K562 (cell line): ENCODE data around the gene CERS3. TPM values are rescaled to one million over a fixed set of nuclear protein-coding genes. Genes with fewer than 3 reads are reported as not detected.

Source experiments
- ATAC-seq: fragments of 200-7000 bp; cut with Tn5 transposase; 3 replicates; pipeline ENCODE4 v1.9.1; 2020; ENCODE audit warnings: moderate library complexity
- BruUV-seq: library from RNA; stranded (reverse); fragments of 400-500 nt; replicated peaks from 2 replicates; lab custom pipeline; 2021; lab: Mats Ljungman, UMichigan
- CTCF ChIA-PET: fragments of 300-600 bp; formaldehyde crosslinking; extraction: SDS; loops from one replicate; lab custom pipeline; 2021; ENCODE audit warnings: low intra/inter-chr PET ratio; lab: Yijun Ruan, JAX
- POLR2A ChIA-PET: fragments of 300-600, 350-650 bp; sonication (Branson Sonifier 250); formaldehyde crosslinking; extraction: SDS; loops from one replicate; lab custom pipeline; 2021; ENCODE audit warnings: antibody characterized with exemption, inconsistent platforms; lab: Yijun Ruan, JAX
- DNase-seq, 4 experiments: peaks; one replicate each; pipeline versions ENCODE4 v3.0.0 to v3.0.0-alpha.2; 2011 to 2018; ENCODE audit warnings: low spot score in 3 of 4, mixed read lengths in 3 of 4; ENCODE audit errors: extremely low read depth in 1 of 4
- FAIRE-seq: peaks from 2 replicates; lab custom pipeline; 2011; peaks lifted over from hg19 to GRCh38; lab: Jason Lieb, UNC
- H2AFZ ChIP-seq: 2 replicates; pipeline ENCODE4 v1.6.0; 2011; ENCODE audit warnings: low read depth, low read length, control low read depth, inconsistent platforms
- H3K27ac ChIP-seq: fragments of 200-600 bp; 3 replicates; pipeline ENCODE4 v1.8.0; 2011; ENCODE audit warnings: low read depth, mild to moderate bottlenecking, control low read depth, inconsistent platforms, low read length, moderate library complexity, mixed read lengths; ENCODE audit errors: extremely low read depth
- H3K27me3 ChIP-seq, 2 experiments: fragments of 300-600 bp in 1 of 2; 2 replicates in 1 of 2; 3 replicates in 1 of 2; pipeline versions ENCODE4 v1.6.0 to v1.8.0; 2011; ENCODE audit warnings: inconsistent platforms in 2 of 2, low read length in 2 of 2, mild to moderate bottlenecking in 1 of 2, mixed read lengths in 1 of 2, moderate library complexity in 1 of 2; ENCODE audit not compliant: control insufficient read depth in 2 of 2, insufficient read depth in 2 of 2
- H3K36me3 ChIP-seq: fragments of 300-600 bp; 3 replicates; pipeline ENCODE4 v1.8.0; 2011; ENCODE audit warnings: mild to moderate bottlenecking, low read length, inconsistent platforms; ENCODE audit not compliant: control insufficient read depth, insufficient read depth
- H3K4me1 ChIP-seq, 2 experiments: fragments of 200-600 bp in 1 of 2; replicated peaks in 1 of 2; 2 replicates in 1 of 2; 3 replicates in 1 of 2; pipeline versions ENCODE4 v1.5.1 to v1.8.0; 2011; ENCODE audit warnings: inconsistent platforms in 2 of 2, low read length in 2 of 2, mild to moderate bottlenecking in 1 of 2, mixed read lengths in 1 of 2, moderate library complexity in 1 of 2; ENCODE audit not compliant: control insufficient read depth in 2 of 2, insufficient read depth in 2 of 2
- H3K4me2 ChIP-seq: 2 replicates; pipeline ENCODE4 v1.6.1; 2011; ENCODE audit warnings: low read length, control low read depth, inconsistent platforms, mixed read lengths; ENCODE audit not compliant: insufficient read depth
- H3K4me3 ChIP-seq: fragments of 200-600 bp; sonication (generic), shearing (Covaris generic); 2 replicates; pipeline ENCODE4 v1.5.1; 2016; ENCODE audit warnings: control low read depth, inconsistent platforms
- H3K79me2 ChIP-seq: fragments of 200-600 bp; 3 replicates; pipeline ENCODE4 v1.8.0; 2011; ENCODE audit warnings: low read length, inconsistent platforms; ENCODE audit not compliant: control insufficient read depth, insufficient read depth
- H3K9ac ChIP-seq, 2 experiments: 2 replicates each; pipeline versions ENCODE4 v1.6.0 to v1.6.1; 2011; ENCODE audit warnings: low read depth in 2 of 2, low read length in 2 of 2, control low read depth in 1 of 2, inconsistent platforms in 1 of 2, mild to moderate bottlenecking in 1 of 2, mixed read lengths in 1 of 2; ENCODE audit not compliant: insufficient read depth in 1 of 2
- H3K9me1 ChIP-seq: one replicate; pipeline ENCODE4 v1.6.0; 2011; ENCODE audit warnings: inconsistent platforms, mild to moderate bottlenecking, low read length, moderate library complexity; ENCODE audit not compliant: control insufficient read depth, insufficient read depth
- H3K9me3 ChIP-seq: replicated peaks from 2 replicates; pipeline ENCODE4 v1.5.1; 2011; ENCODE audit warnings: low read depth, low read length, inconsistent platforms; ENCODE audit not compliant: control insufficient read depth, insufficient read depth
- H4K20me1 ChIP-seq: replicated peaks from 2 replicates; pipeline ENCODE4 v1.6.1; 2011; ENCODE audit warnings: low read length, inconsistent platforms, mixed read lengths; ENCODE audit not compliant: control insufficient read depth, insufficient read depth
- ID3 ChIP-seq, 2 experiments: fragments of 250-450 bp in 1 of 2; fragments of 450-650 bp in 1 of 2; sonication (Bioruptor Pico) in 1 of 2; IDR thresholded peaks; 2 replicates each; pipeline versions ENCODE4 v1.6.1 to v1.8.0; 2016 to 2021; ENCODE audit warnings: mild to moderate bottlenecking in 2 of 2, moderate library complexity in 2 of 2, missing compliant biosample characterization in 1 of 2, missing genetic modification characterization in 1 of 2
- KAT7 ChIP-seq: sonication (generic); formaldehyde crosslinking; IDR thresholded peaks from 2 replicates; pipeline ENCODE4 v1.8.0; 2022; ENCODE audit warnings: missing genetic modification reagents, mild to moderate bottlenecking, borderline replicate concordance
- MCM5 ChIP-seq: fragments of 450-650 bp; IDR thresholded peaks from 2 replicates; pipeline ENCODE4 v1.6.1; 2016; ENCODE audit warnings: low read depth
- PHTF2 ChIP-seq: fragments of 250-450 bp; sonication (Bioruptor Pico); IDR thresholded peaks from 2 replicates; pipeline ENCODE4 v1.5.0; 2021; ENCODE audit warnings: mild to moderate bottlenecking
- TAF7 ChIP-seq: fragments of 450-650 bp; IDR thresholded peaks from 2 replicates; pipeline ENCODE4 v1.6.1; 2016; ENCODE audit warnings: missing genetic modification characterization, missing compliant biosample characterization
- TAL1 ChIP-seq: fragments of 450-650 bp; IDR thresholded peaks from 2 replicates; pipeline ENCODE4 v1.6.1; 2016; ENCODE audit warnings: mild to moderate bottlenecking
- ZNF584 ChIP-seq: fragments of 200-800 bp; sonication (Bioruptor generic); IDR thresholded peaks from 2 replicates; pipeline ENCODE4 v1.6.1; 2016; ENCODE audit warnings: low read depth, mild to moderate bottlenecking, missing genetic modification characterization, missing compliant biosample characterization
- WGBS: fragments of 100-300 bp; shearing (Covaris generic); methylation state at CpG from one replicate; pipeline ENCODE4 v1.1.6; 2016; ENCODE audit warnings: low coverage, mixed read lengths; ENCODE audit not compliant: insufficient coverage; ENCODE audit errors: missing lambda C conversion rate; 5-methylcytosine and 5-hydroxymethylcytosine counted together
- in situ Hi-C: fragments of 300-500 bp; cut with MboI; formaldehyde crosslinking; loops from 4 replicates; pipeline ENCODE4 v1.15.0; 2018; ENCODE audit warnings: inconsistent platforms, mixed read lengths
- intact Hi-C: fragments of 100-400 bp; cut with micrococcal nuclease; formaldehyde crosslinking; loops from 2 replicates; pipeline ENCODE4 v1.14.2; 2022
- polyA plus RNA-seq, 8 experiments: library from polyadenylated mRNA; depleted of rRNA in 4 of 8; stranded (reverse) in 5 of 8; unstranded in 3 of 8; fragments of >200 nt; fragmentation: Nextera tagmentation in 2 of 8; fragmentation: Illumina TruSeq in 1 of 8; extraction: Ambion mirVana in 2 of 8; extraction: Trizol in 1 of 8; gene quantifications; 2 replicates each; pipeline versions ENCODE4 v1.2.1 to v1.2.3, GENCODE V29; 2011 to 2014; ENCODE audit warnings: inconsistent platforms in 1 of 8, missing spikeins in 1 of 8
- total RNA-seq, 7 experiments: library from RNA; depleted of rRNA in 6 of 7; stranded (reverse); fragments of >200 nt in 6 of 7; fragmentation: Illumina TruSeq in 2 of 7; extraction: Trizol in 2 of 7; gene quantifications; 2 replicates each; pipeline versions ENCODE4 v1.2.1 to v1.2.3, GENCODE V29; 2011 to 2021; ENCODE audit warnings: low replicate concordance in 1 of 7
- TF ChIP-seq, protein P1 (sequence below): sonication (generic); formaldehyde crosslinking; IDR thresholded peaks from 2 replicates; pipeline ENCODE4 v1.8.0; 2023; ENCODE audit warnings: mild to moderate bottlenecking, missing genetic modification reagents
- TF ChIP-seq, protein P2 (sequence below): fragments of 200-800 bp; sonication (Bioruptor generic); IDR thresholded peaks from 2 replicates; pipeline ENCODE4 v1.6.1; 2016; ENCODE audit warnings: missing genetic modification characterization, missing compliant biosample characterization

The CERS3 gene
- total and polyA plus RNA-seq, 9 of the 15 experiments (the other 6 are each of a cell fraction or from before 2014, with no cell fraction given) = not detected

DNA sequence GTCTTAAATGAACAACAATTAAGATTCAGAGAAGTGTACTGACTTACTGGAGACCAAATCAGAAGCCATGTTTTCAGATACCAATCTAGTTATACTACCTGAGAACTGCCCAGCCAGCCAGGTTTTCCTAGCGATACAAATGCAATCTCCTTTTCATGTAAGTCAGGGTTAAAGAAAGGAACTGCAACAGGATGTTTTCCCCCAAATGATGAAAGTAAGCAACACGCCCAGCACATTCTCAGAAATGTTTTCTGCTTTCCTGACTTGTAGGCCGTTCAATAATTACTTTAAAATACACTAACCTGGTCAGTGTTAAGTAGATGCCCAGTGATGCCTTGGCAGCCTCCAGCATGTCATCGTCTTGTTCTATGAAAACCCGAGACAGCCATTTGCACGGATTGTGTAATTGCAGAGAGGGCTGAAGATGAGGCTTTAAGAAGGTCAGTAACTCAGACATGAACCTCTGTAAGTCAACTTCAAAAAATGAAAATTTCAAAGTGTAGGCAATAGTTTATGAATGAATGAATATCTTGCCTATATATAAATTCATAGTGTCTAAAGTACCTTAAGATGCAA lies 42.9 kb upstream of the CERS3 start (continued):
- TF ChIP-seq, protein P1, sequence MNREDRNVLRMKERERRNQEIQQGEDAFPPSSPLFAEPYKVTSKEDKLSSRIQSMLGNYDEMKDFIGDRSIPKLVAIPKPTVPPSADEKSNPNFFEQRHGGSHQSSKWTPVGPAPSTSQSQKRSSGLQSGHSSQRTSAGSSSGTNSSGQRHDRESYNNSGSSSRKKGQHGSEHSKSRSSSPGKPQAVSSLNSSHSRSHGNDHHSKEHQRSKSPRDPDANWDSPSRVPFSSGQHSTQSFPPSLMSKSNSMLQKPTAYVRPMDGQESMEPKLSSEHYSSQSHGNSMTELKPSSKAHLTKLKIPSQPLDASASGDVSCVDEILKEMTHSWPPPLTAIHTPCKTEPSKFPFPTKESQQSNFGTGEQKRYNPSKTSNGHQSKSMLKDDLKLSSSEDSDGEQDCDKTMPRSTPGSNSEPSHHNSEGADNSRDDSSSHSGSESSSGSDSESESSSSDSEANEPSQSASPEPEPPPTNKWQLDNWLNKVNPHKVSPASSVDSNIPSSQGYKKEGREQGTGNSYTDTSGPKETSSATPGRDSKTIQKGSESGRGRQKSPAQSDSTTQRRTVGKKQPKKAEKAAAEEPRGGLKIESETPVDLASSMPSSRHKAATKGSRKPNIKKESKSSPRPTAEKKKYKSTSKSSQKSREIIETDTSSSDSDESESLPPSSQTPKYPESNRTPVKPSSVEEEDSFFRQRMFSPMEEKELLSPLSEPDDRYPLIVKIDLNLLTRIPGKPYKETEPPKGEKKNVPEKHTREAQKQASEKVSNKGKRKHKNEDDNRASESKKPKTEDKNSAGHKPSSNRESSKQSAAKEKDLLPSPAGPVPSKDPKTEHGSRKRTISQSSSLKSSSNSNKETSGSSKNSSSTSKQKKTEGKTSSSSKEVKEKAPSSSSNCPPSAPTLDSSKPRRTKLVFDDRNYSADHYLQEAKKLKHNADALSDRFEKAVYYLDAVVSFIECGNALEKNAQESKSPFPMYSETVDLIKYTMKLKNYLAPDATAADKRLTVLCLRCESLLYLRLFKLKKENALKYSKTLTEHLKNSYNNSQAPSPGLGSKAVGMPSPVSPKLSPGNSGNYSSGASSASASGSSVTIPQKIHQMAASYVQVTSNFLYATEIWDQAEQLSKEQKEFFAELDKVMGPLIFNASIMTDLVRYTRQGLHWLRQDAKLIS (CRISPR knock-in tag) = no peak
- TF ChIP-seq, all 486 proteins: peak for 0

GRCh38 chr15:100570735-100571313 lies 42.1 kb upstream of the CERS3 start:
- no peaks in the 10 kb centered on the region for H3K9me1 ChIP-seq
- H3K9me3 ChIP-seq = no peaks in the 10 kb centered on the region
- H3K27me3 ChIP-seq = no peaks in the 10 kb centered on the region
- ChIA-PET CTCF (no interaction called here), POLR2A (interaction anchor here (0.9 kb wide), 1 partner anchor 25 kb away, joined by 3 read pairs; no protein-coding TSS in a partner anchor)
- no peak overlapping the region for H3K27ac ChIP-seq
- in situ Hi-C loops (no loop called here), intact Hi-C loops (no loop called here)
- H3K9ac ChIP-seq = no peak overlapping the region
- 0 out of 3 replicates have a peak, but pooled peaks cover 2% of the 10 kb centered on the region for H3K79me2 ChIP-seq
- peaks cover 76% of the 10 kb centered on the region for H3K36me3 ChIP-seq
- BruUV-seq = TSS peak; percentile 6
- H4K20me1 ChIP-seq = no peaks in the 10 kb centered on the region; the same call in 1 of the 2 replicates
- DNase-seq (no peak), ATAC-seq (no peak), FAIRE-seq (no peak)
- H3K4me2 ChIP-seq = no peak overlapping the region
- H2AFZ ChIP-seq = no peak overlapping the region
- WGBS = 98% methylated on average over 4 of the region's 4 CpGs
- no peaks in the 10 kb centered on the region for H3K4me1 ChIP-seq
- no peak overlapping the region for H3K4me3 ChIP-seq
- TF ChIP-seq ZNF584 (no peak), TAF7 (tag) (no peak), TAL1 (no peak), ID3 (CRISPR knock-in tag; IDR thresholded peaks at IDR 0.05) (no peak), ID3 (tag; IDR thresholded peaks at IDR 0.05) (no peak), PHTF2 (CRISPR knock-in tag) (no peak), KAT7 (no peak), MCM5 (no peak)
- TF ChIP-seq, protein P2, sequence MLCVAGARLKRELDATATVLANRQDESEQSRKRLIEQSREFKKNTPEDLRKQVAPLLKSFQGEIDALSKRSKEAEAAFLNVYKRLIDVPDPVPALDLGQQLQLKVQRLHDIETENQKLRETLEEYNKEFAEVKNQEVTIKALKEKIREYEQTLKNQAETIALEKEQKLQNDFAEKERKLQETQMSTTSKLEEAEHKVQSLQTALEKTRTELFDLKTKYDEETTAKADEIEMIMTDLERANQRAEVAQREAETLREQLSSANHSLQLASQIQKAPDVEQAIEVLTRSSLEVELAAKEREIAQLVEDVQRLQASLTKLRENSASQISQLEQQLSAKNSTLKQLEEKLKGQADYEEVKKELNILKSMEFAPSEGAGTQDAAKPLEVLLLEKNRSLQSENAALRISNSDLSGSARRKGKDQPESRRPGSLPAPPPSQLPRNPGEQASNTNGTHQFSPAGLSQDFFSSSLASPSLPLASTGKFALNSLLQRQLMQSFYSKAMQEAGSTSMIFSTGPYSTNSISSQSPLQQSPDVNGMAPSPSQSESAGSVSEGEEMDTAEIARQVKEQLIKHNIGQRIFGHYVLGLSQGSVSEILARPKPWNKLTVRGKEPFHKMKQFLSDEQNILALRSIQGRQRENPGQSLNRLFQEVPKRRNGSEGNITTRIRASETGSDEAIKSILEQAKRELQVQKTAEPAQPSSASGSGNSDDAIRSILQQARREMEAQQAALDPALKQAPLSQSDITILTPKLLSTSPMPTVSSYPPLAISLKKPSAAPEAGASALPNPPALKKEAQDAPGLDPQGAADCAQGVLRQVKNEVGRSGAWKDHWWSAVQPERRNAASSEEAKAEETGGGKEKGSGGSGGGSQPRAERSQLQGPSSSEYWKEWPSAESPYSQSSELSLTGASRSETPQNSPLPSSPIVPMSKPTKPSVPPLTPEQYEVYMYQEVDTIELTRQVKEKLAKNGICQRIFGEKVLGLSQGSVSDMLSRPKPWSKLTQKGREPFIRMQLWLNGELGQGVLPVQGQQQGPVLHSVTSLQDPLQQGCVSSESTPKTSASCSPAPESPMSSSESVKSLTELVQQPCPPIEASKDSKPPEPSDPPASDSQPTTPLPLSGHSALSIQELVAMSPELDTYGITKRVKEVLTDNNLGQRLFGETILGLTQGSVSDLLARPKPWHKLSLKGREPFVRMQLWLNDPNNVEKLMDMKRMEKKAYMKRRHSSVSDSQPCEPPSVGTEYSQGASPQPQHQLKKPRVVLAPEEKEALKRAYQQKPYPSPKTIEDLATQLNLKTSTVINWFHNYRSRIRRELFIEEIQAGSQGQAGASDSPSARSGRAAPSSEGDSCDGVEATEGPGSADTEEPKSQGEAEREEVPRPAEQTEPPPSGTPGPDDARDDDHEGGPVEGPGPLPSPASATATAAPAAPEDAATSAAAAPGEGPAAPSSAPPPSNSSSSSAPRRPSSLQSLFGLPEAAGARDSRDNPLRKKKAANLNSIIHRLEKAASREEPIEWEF (CRISPR knock-in tag) = no peak
